Measurements from ENCODE around the gene TMEM125.

The TMEM125 gene

GRCh38 chr1:43247256-43247921, 22.4 kb upstream of the TMEM125 start:
- no peak for DNase-seq

GRCh38 chr1:43250351-43250761, 19.4 kb upstream of the TMEM125 start:
- DNase-seq: no peak

- DNase-seq: no peak
Measured at GRCh38 chr1:43251024-43251423, 18.8 kb upstream of the TMEM125 start.

GRCh38 chr1:43252225-43252624, 17.6 kb upstream of the TMEM125 start:
- no peak for DNase-seq

GRCh38 chr1:43253173-43253572, 16.6 kb upstream of the TMEM125 start:
- no peak for DNase-seq

GRCh38 chr1:43253876-43254275, 15.9 kb upstream of the TMEM125 start:
- DNase-seq: no peak

GRCh38 chr1:43255438-43256210, 14.2 kb upstream of the TMEM125 start:
- no peak for DNase-seq

- DNase-seq: no peak
Measured at GRCh38 chr1:43256675-43257570, 12.9 kb upstream of the TMEM125 start.

GRCh38 chr1:43258370-43258769, 11.4 kb upstream of the TMEM125 start:
- no peak for DNase-seq

- DNase-seq: no peak
Measured at GRCh38 chr1:43265431-43265830, 4.4 kb upstream of the TMEM125 start.

GRCh38 chr1:43266881-43267280, 2.9 kb upstream of the TMEM125 start:
- DNase-seq: no peak

- no peak for DNase-seq
Measured at GRCh38 chr1:43267291-43267805, 2.4 kb upstream of the TMEM125 start.

- DNase-seq: no peak
Measured at GRCh38 chr1:43267818-43268425, 1.9 kb upstream of the TMEM125 start.

GRCh38 chr1:43270421-43271095, 775 bp downstream of the TMEM125 start:
- DNase-seq: no peak

GRCh38 chr1:43271186-43272118, 1.7 kb downstream of the TMEM125 start:
- no peak for DNase-seq

- DNase-seq: no peak
Measured at GRCh38 chr1:43272161-43272560, 2.4 kb downstream of the TMEM125 start.

GRCh38 chr1:43272576-43273571, 3.1 kb downstream of the TMEM125 start:
- DNase-seq: no peak

GRCh38 chr1:43273708-43274107, 3.9 kb downstream of the TMEM125 start:
- no peak for DNase-seq

- no peak for DNase-seq
Measured at GRCh38 chr1:43274125-43274803, 4.5 kb downstream of the TMEM125 start.
